NOMO-1 (cell line): ENCODE data around the gene CKMT1A.
"Not testable (repeated sequence)": the region's sequence is repeated elsewhere in the genome, so short reads cannot be mapped to it uniquely, and the experiment has no call there.

Experiments used
- DNase-seq, 2 experiments: peaks; one replicate each; lab custom pipeline; 2025; ENCODE audit not compliant: unreplicated experiment in 2 of 2; lab: John Stamatoyannopoulos, UW

The CKMT1A gene

GRCh38 chr15:43693148-43694022, at the start of gene CKMT1A:
TSS of gene CKMT1A (plus strand) at chr15:43693859. CDS start at chr15:43694051, 192 bp downstream.
- not testable (repeated sequence) for DNase-seq

DNA sequence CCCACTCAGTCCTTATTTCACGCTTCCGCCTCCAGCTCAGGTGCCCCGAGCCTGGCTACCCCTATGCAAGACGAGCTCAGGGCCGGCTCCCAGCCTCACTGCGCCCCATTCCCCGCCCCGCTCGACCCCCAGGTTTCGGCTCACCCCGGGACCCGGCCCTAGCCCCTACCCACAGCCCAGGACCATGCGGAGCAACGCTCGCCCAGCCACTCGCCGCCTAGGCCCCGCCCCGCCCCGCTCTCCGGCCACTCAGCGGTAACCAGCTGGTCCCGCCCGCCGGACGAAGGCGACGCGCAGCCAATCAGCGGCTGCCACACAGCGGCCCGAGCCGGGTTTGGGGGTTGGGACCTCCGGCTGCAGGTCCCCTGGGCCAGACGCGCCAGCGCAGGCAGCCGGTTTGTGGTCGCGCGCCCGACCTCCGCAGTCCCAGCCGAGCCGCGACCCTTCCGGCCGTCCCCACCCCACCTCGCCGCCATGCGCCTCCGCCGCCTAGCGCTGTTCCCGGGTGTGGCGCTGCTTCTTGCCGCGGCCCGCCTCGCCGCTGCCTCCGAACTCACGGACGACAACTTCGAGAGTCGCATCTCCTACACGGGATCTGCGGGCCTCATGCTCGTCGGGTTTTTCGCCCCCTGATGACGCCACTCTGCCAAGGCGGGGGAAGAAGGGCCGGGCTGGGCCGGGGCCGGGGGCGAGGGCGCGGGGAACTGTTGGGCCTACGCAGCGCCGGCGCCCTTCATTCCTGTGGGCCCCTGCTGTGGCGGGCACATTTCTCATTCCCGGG, 44.8 kb upstream of the CKMT1A start, which contains the start of gene CATSPER2:
CATSPER2 (minus strand) TSS at position 196 of the 781 bp plus-strand sequence. CDS start 783 bp downstream, outside the sequence.
- DNase-seq, result no peak

- not testable (repeated sequence) for DNase-seq
Observed at GRCh38 chr15:43649430-43649926, 44.2 kb upstream of the CKMT1A start.

DNA sequence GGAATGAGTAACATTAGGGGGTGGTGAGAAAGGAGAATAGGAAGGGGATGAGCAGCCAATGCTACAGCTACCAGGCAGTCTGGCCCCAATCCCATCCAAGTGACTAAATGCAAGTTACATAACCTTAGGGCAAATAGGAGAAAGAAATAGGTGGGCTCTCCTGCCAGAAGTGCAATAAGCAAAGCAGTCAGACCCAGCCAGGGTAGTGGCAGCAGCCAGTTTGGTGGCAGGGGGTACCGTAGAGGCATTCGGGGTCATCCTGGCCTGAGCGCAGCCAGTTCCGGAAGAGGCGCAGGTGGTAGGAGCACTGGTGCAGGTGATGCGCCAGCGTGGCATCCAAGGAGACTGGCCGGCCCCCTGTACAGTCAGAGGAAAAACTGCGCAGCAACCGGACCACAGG, 33.9 kb upstream of the CKMT1A start:
- DNase-seq, result not testable (repeated sequence)

DNA sequence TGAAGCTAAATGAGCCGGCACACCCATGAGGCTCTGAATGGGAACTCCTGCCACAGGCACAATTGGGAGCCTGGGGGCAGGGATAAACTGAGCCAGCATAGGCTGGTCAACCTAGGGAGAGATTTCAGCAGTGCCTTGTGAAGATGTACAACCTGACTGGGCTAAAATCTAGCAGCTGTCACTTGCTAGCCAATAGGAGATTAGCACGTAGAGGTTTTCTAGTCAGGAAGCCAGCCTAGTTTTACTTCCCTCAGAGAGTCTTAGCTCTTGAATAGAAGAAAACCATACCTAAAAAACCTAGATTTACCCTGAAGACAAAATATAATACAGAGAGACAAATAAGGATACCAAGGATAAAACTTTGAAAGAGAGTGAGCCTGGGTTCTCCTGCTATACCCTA, 31.4 kb upstream of the CKMT1A start:
- not testable (repeated sequence) for DNase-seq

DNA sequence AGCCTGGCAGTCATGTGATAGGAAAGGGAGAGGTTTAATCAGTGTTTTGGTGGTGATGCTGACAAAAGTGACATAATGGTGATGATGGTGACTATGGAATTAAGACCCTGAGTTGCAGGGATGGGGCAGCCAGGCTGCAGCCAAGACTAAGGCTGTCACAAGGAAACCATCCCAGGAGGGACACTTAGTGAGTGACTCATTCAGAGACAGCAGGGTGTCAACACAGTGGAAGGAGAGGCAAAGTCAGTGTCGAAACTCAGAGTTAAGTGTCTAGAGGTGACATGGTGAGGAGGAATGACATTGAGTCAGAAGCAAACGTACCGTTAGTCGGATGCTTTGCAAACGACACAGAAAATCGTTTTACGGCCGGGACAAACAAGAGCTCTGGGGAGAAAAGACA, 30.3 kb upstream of the CKMT1A start:
- DNase-seq, result not testable (repeated sequence)

DNA sequence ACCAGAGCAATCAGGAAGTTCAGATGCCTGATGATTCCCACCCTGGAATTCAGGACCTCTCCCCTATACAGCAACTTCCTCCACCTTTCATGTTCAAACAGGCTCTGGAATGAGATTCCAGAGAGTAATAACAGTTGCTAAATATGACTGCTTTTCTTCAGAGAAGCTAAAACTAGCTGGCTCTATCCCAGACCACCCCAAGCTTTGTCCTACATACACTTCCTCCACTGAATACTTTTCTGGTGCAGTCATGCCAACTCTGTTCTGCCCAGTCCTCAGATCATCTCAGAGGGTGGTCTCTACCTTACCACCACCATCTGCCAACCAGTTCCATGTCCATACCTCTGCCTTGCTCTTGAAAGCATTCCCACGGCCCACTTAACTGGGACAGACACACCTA, 27.5 kb upstream of the CKMT1A start:
- DNase-seq, result not testable (repeated sequence)

DNA sequence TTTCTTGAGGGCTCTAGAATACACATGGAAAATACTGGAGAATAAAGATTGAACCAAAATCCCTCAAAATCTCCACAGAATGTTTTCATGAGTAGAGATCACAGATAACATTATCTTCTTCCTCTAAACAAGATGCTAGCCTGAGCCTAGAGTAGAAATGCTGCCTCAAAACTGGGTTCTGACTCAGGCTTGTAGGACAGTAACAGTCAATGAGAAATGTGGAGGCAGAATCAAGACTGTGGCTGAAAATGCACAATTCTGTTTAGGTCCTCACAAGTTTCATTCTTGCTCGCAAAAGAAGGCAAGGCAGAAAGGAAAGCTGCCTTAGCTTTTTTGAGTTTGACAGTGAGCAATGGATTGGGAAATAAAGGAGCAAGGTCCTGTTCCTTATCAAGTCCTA, 19.5 kb upstream of the CKMT1A start:
- DNase-seq, result not testable (repeated sequence)

DNA sequence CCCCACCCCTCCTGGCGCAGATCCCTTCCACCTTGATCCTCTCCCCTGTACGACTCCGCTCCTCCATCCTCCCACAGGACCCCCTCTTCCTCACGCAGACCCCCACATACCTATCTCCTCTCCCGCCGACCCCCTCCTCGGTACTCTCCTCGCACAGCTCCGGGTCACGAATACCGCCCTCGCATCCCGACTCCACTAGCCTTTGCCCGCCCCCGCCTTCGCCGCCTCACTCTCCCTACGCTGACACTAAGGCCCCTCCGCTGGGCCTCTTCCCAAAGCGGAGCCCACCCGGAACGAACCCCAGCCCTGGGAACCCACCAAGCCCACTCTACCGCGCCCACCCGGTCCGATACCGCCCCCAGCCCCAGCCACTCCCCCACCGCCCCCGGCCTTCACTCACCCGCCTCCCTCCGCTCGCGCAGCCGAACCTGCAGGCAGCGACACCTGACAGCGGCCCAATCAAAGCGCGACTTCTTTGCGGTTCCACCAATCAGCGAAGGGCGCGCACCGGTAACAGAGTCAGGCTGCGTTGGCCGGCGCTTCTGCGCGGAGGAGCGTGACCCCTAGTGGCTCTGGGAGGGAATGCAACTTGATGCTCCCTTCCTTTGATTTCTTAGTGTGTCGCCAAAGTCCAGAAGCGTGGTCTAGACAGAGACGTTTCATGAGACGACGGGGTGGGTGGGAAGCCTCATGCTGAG, 3.9 kb upstream of the CKMT1A start:
- DNase-seq, result not testable (repeated sequence)

DNA sequence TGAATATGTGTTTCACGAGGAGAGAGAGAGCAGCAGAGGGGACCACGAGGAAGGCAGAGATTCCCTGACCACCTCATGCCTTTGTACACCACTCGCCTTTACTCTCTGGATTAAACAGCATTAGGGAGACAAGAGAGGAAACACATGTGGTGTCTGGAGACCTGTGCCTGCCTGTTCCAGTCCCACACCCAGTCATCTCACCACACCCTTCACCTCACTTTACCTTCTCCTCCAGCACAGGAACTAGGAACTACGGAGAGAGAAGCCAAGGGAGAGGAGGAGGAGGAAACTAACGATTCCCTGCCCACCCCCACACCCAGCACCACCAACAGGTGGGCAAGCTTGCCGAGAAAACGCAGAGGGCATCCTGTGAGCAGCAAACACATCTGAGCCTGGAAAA, 980 bp upstream of the CKMT1A start:
- not testable (repeated sequence) for DNase-seq

DNA sequence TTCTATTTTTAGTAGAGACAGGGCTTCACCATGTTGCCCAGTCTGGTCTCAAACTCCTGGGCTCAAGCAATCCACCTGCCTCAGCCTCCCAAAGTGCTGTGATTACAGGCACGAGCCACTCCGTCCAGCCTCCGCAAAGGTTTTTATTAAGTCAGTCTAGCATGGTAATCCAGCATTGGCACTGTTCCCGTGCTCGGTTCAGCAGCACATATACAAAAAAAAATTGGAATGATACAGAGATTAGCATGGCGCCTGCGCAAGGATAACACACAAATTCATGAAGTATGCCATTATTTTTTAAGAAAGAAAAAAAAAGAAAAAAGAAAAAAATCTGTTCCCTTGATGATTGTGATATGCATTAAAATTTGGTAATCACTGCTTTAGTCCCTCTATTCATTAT, 8.5 kb downstream of the CKMT1A start:
- DNase-seq, result no peak

GRCh38 chr15:43702701-43703424, 9.2 kb downstream of the CKMT1A start:
- no peak for DNase-seq

DNA sequence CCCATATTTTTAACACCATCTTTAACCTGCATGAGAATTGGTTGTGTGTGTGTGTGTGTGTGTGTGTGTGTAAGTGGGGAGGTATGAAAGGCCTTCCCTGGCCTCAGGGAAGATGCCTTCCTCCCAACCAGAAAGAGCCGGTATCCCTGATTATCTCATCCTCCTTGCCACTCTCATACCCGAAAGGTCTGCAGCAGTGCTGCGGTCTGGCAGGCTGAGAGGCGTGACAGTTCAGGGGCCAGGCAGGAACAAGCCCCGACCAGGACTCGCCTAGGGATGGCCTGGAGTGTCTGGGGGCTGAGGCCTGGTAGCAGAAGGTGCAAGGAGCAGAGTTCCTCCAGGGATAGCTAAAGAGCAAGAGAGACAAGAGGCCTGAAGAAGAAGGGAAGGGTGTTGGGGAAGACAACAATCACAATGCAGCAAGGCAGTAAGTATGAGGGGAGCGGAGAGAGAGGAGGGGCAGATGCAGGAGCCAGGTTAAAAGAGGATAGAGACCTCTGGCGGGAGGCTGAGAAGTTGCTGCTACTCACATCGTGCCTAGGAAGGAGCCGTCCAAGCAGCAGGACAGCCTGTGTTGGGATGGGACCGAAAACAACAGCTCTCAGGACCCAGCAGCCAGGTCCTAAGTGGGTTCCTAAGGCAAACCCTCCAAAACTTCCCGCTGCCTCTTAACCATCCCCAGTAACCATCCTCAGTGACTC, 16.9 kb downstream of the CKMT1A start:
- DNase-seq, result not testable (repeated sequence)

DNA sequence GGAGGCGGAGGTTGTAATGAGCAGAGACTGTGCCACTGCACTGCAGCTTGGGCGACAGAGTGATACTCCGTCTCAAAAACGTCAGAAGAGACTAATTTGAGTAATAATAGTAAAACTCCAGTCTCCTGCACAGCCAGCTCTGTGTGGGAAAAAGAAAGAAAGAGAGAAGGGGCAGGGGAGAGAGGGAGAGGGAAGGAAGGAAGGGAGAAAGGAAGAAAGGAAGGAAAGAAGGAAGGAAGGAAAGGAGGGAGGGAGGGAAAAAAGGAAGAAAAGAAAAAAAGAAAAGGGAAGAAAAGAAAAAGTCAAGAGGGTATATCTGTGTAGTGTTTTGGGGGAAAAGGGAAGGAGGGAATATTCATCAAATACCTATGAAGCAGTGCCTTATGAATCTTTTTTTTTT, 29.5 kb downstream of the CKMT1A start:
- no peak for DNase-seq

DNA sequence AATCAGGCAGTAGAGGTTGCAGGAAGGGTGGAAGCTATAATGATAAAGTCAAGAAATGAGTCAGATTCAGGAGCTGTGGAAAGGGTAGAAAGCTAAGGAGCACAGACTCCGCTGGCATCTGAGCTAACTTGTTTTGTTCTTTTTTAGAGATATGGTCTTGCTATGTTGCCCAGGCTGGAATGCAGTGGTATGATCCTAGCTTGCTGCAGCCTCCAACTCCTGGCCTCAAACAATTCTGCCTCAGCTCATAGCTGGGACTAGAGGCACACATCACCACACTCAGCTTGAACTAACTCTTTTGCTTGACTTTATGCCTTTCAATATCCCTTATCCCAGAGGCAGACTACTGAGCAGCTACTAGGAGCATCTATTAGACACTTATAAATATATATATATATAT, 32.6 kb downstream of the CKMT1A start:
- not testable (repeated sequence) for DNase-seq

GRCh38 chr15:43728053-43728725, 34.5 kb downstream of the CKMT1A start:
- not testable (repeated sequence) for DNase-seq

DNA sequence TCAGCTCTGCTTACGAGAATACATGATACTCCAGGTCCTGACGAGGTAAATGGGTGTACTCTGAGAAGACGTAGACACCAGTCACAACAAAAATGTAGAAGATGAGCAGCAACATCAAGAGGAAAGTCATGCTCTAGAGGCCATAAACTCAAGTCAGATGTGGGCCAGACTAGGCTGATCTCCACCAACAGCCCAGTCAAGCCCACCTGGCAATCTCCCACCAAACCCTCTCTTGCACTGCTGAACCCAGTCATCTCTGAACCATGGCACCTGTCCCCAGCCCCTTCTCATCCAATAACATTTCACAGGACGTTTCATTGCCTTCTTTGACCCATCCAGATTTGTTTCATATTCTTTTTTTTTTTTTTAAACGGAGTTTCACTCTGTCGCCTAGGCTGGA, 41.8 kb downstream of the CKMT1A start:
- no peak for DNase-seq

DNA sequence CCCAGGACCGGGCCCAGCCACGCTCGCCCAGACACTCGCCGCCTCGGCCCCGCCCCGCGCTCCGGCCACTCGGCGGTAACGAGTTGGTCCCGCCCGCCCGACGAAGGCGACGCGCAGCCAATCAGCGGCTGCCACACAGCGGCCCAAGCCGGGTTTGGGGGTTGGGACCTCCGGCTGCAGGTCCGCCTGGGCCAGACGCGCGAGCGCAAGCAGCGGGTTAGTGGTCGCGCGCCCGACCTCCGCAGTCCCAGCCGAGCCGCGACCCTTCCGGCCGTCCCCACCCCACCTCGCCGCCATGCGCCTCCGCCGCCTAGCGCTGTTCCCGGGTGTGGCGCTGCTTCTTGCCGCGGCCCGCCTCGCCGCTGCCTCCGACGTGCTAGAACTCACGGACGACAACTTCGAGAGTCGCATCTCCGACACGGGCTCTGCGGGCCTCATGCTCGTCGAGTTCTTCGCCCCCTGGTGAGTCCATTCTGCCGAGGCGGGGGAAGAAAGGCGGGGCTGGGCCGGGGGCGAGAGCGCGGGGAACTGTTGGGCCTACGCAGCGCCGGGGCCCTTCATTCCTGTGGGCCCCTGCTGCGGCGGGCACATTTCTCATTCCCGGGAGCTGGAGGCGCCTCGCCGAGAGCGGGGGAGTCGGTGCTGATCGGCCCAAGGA, 52.7 kb downstream of the CKMT1A start, which contains the start of gene PDIA3:
PDIA3 (plus strand) TSS at position 194 of the 658 bp plus-strand sequence; CDS start at position 296, 102 bp downstream.
- peak; percentile 80 to 89 for DNase-seq
